Trophoblast cell (in vitro differentiated cells and primary cell): ENCODE results near the gene LECT2.

Source experiments
- DNase-seq, 2 donors: peaks; one replicate each; pipeline ENCODE4 v3.0.0-alpha.2; 2016
- H2AFZ ChIP-seq: 2 replicates; pipeline ENCODE4 v1.6.1; 2013; ENCODE audit warnings: low read length, moderate library complexity, mild to moderate bottlenecking; ENCODE audit not compliant: insufficient read depth, poor library complexity
- H2AK5ac ChIP-seq: 2 replicates; pipeline ENCODE4 v1.6.1; 2013; ENCODE audit warnings: mild to moderate bottlenecking, low read length
- H2BK120ac ChIP-seq: 2 replicates; pipeline ENCODE4 v1.6.1; 2013; ENCODE audit warnings: low read length, mild to moderate bottlenecking, moderate library complexity; ENCODE audit not compliant: insufficient read depth, poor library complexity
- H2BK12ac ChIP-seq: 2 replicates; pipeline ENCODE4 v1.6.1; 2013; ENCODE audit warnings: mild to moderate bottlenecking, low read length, moderate library complexity
- H2BK5ac ChIP-seq: 2 replicates; pipeline ENCODE4 v1.6.1; 2013; ENCODE audit warnings: low read length, low read depth, moderate library complexity, mild to moderate bottlenecking; ENCODE audit not compliant: poor library complexity
- H3K14ac ChIP-seq: 2 replicates; pipeline ENCODE4 v1.6.1; 2013; ENCODE audit warnings: mild to moderate bottlenecking, low read length
- H3K18ac ChIP-seq: 2 replicates; pipeline ENCODE4 v1.6.1; 2013; ENCODE audit warnings: mild to moderate bottlenecking, low read length
- H3K23ac ChIP-seq: 2 replicates; pipeline ENCODE4 v1.6.1; 2013; ENCODE audit warnings: low read length
- H3K27ac ChIP-seq: 2 replicates; pipeline ENCODE4 v1.5.1; 2013; ENCODE audit warnings: low read depth, mild to moderate bottlenecking, inconsistent platforms, low read length, moderate library complexity
- H3K27me3 ChIP-seq: 2 replicates; pipeline ENCODE4 v1.6.1; 2013; ENCODE audit warnings: inconsistent platforms, mild to moderate bottlenecking, low read length, moderate library complexity; ENCODE audit not compliant: insufficient read depth
- H3K36me3 ChIP-seq, 2 experiments: 1 replicate in 1 of 2; 2 replicates in 1 of 2; pipeline ENCODE4 v1.6.1; 2013; ENCODE audit warnings: low read length in 2 of 2, mild to moderate bottlenecking in 2 of 2, moderate library complexity in 1 of 2; ENCODE audit not compliant: insufficient read depth in 2 of 2, control insufficient read depth in 1 of 2
- H3K4ac ChIP-seq: 2 replicates; pipeline ENCODE4 v1.6.1; 2013; ENCODE audit warnings: low read depth, mild to moderate bottlenecking, low read length, moderate library complexity
- H3K4me1 ChIP-seq, 2 experiments: 1 replicate in 1 of 2; 2 replicates in 1 of 2; pipeline ENCODE4 v1.6.1; 2013; ENCODE audit warnings: low read length in 2 of 2, mild to moderate bottlenecking in 2 of 2, moderate library complexity in 1 of 2; ENCODE audit not compliant: insufficient read depth in 2 of 2, control insufficient read depth in 1 of 2
- H3K4me2 ChIP-seq: 2 replicates; pipeline ENCODE4 v1.6.1; 2013; ENCODE audit warnings: inconsistent platforms, mild to moderate bottlenecking, low read length, moderate library complexity
- H3K4me3 ChIP-seq: 2 replicates; pipeline ENCODE4 v1.5.1; 2013; ENCODE audit warnings: mild to moderate bottlenecking, low read depth, low read length, inconsistent platforms
- H3K79me1 ChIP-seq: one replicate; pipeline ENCODE4 v1.6.1; 2013; ENCODE audit warnings: low read length
- H3K79me2 ChIP-seq: 2 replicates; pipeline ENCODE4 v1.6.1; 2013; ENCODE audit warnings: low read length, mild to moderate bottlenecking; ENCODE audit not compliant: control insufficient read depth, insufficient read depth, poor library complexity
- H3K9ac ChIP-seq: 2 replicates; pipeline ENCODE4 v1.6.1; 2013; ENCODE audit warnings: mild to moderate bottlenecking, low read length
- H3K9me3 ChIP-seq: 2 replicates; pipeline ENCODE4 v1.6.1; 2013; ENCODE audit warnings: low read depth, mild to moderate bottlenecking, control low read depth, inconsistent platforms, low read length; ENCODE audit not compliant: insufficient read depth
- H4K12ac ChIP-seq: 2 replicates; pipeline ENCODE4 v1.6.1; 2013; ENCODE audit warnings: low read depth, mild to moderate bottlenecking, low read length, moderate library complexity
- H4K8ac ChIP-seq: 2 replicates; pipeline ENCODE4 v1.6.1; 2013; ENCODE audit warnings: low read depth, mild to moderate bottlenecking, low read length, moderate library complexity
- H4K91ac ChIP-seq: one replicate; pipeline ENCODE4 v1.6.1; 2013; ENCODE audit warnings: low read depth, mild to moderate bottlenecking, low read length, moderate library complexity
- WGBS: extraction: QIAGEN DNeasy Blood & Tissue Kit; methylation state at CpG from one replicate; pipeline ENCODE4 v1.1.7; 2013; ENCODE audit warnings: missing lambda C conversion rate; ENCODE audit not compliant: insufficient read length, insufficient coverage; ENCODE audit errors: extremely low coverage; 5-methylcytosine and 5-hydroxymethylcytosine counted together

Gene LECT2

DNA sequence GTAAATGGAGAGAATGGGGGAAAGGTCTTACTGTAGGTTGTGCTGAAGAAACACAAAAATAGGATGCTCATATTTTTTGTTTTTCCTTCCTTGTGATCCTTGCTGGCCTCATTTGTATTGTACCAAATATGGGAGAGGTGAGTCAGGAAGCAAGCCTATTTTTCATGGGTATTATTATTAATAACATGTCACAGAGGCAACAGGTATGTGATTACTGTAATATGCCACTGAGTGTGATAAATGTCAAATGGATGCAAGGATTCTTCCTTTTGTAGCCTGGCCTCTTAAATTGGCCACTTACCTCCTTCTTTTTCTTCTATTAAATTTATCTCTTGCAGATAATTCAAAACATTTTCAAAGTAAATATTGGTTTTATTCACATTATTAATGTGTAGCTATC, 10.2 kb downstream of the LECT2 start:
- Histone ChIP-seq H3K9ac (no peak overlapping the region), H3K79me2 (no peaks in the 10 kb centered on the region), H3K4ac (no peak overlapping the region), H2BK5ac (no peak overlapping the region), H3K27me3 (no peaks in the 10 kb centered on the region), H3K18ac (no peak overlapping the region), H4K8ac (no peak overlapping the region), H4K12ac (no peak overlapping the region), H2AK5ac (no peak overlapping the region), H3K9me3 (no peaks in the 10 kb centered on the region), H3K36me3 (no peaks in the 10 kb centered on the region), H2BK120ac (no peak overlapping the region), H2AFZ (no peak overlapping the region), H2BK12ac (no peak overlapping the region), H3K4me2 (no peak overlapping the region), H3K27ac (no peak overlapping the region), H3K4me1 (no peaks in the 10 kb centered on the region), H3K14ac (no peak overlapping the region), H3K79me1 (no peaks in the 10 kb centered on the region), H4K91ac (no peak overlapping the region), H3K4me3 (no peak overlapping the region), H3K23ac (no peak overlapping the region)
- DNase-seq = no peak

DNA sequence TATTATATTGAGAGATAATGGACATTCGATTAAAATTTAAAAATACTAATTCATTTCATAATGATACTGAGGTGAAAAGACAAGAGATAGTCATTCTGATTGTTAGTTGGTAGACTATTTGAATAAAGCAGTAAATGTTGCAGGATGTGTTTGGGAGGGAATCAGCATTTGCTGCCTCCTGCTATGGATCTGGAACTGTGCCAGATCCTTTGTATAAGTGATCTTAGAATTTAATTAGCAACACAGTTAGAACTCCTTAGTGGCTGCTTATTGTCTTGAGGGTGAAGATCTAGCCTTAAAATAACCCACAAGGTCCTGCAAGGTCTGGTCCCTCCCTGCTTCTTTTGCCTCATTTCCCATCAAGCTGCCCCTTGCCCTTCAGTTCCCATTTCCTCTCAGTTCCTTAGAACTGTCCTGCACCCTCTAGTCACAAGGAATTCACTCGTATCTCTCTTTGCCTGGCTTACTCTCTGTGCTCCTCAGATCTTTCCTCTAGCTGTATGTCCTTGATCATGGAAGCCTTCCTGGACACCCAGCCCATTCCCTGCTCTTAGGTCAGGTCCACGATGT, 12.5 kb downstream of the LECT2 start:
- Histone ChIP-seq H3K14ac (no peak overlapping the region), H3K79me1 (no peaks in the 10 kb centered on the region), H3K18ac (no peak overlapping the region), H3K79me2 (no peaks in the 10 kb centered on the region), H3K4ac (no peak overlapping the region), H3K27ac (no peak overlapping the region), H3K4me1 (no peaks in the 10 kb centered on the region), H3K23ac (no peak overlapping the region), H3K4me2 (no peak overlapping the region), H3K27me3 (no peaks in the 10 kb centered on the region), H2BK5ac (no peak overlapping the region), H3K9me3 (no peaks in the 10 kb centered on the region), H3K36me3 (peaks cover 3 to 4% of the 10 kb centered on the region in 2 experiments), H2AFZ (no peak overlapping the region), H2BK12ac (no peak overlapping the region), H3K4me3 (no peak overlapping the region), H2AK5ac (no peak overlapping the region), H4K12ac (no peak overlapping the region), H4K91ac (no peak overlapping the region), H3K9ac (no peak overlapping the region), H4K8ac (no peak overlapping the region), H2BK120ac (no peak overlapping the region)
- no CpG with 5 or more reads among the region's 3 CpGs for WGBS
- DNase-seq = no peak

DNA sequence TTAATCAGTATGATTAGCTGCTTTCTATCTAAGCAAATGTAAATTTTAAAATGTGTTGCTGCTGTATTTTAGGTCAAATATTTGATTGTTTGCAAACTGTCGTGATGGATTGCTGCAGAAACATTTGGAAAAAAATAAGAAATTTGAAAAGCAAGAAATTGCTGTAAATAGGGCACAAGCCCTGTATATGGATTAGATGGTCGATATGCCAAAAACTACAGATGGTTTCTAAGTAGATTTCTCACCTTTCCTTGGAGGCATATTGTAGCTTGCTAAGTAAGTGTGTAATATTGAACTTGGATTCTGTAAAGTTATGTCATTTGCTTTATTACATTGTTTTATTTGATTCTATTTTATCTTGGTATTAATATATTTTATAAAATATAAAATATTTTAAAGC, 13.1 kb downstream of the LECT2 start:
- no peaks in the 10 kb centered on the region for H3K27me3 ChIP-seq
- DNase-seq = no peak
- no peak overlapping the region for H3K14ac ChIP-seq
- no peak overlapping the region for H3K23ac ChIP-seq
- no peak overlapping the region for H2AK5ac ChIP-seq
- H3K9ac ChIP-seq = no peak overlapping the region
- H4K8ac ChIP-seq = no peak overlapping the region
- H3K79me1 ChIP-seq = no peaks in the 10 kb centered on the region
- no peak overlapping the region for H3K27ac ChIP-seq
- no peak overlapping the region for H2BK12ac ChIP-seq
- WGBS = no CpG with 5 or more reads among the region's 2 CpGs
- H3K4me3 ChIP-seq = no peak overlapping the region
- no peaks in the 10 kb centered on the region for H3K4me1 ChIP-seq
- H2BK5ac ChIP-seq = no peak overlapping the region
- H3K4me2 ChIP-seq = no peak overlapping the region
- H4K91ac ChIP-seq = no peak overlapping the region
- no peak overlapping the region for H2BK120ac ChIP-seq
- H3K4ac ChIP-seq = no peak overlapping the region
- no peak overlapping the region for H2AFZ ChIP-seq
- H4K12ac ChIP-seq = no peak overlapping the region
- no peak overlapping the region for H3K18ac ChIP-seq
- H3K36me3 ChIP-seq = peaks cover 3 to 4% of the 10 kb centered on the region in 2 experiments
- no peaks in the 10 kb centered on the region for H3K9me3 ChIP-seq
- no peaks in the 10 kb centered on the region for H3K79me2 ChIP-seq

DNA sequence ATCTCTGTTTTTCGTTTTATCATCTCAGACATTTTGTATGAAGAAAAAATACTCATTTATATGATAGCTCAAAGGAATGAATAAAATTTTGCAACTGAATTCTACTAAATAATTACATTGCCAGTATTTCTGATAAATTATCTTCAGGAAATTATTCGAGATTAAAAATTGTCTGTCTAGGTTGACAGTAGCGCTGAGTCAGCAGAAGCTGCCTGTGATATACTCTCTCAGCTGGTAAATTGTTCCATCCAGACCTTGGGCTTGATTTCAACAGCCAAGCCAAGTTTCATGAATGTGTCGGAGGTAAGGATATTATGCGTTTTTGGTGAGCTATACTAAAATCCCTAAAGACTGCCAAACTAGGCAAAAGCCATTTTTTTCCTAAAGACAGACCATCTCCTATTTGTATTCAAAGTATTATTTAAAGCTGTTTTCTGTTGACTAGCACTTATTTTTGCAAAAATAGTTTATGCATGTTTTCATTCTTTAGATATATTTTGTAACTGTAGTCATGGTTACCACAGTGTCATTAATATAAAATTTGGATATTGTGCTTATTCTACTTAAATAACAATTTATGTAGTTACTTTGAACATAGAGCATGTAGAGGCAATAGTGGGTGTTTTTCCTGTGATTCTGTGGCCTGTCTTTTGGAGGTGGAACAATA, 17.4 kb downstream of the LECT2 start:
- H3K9ac ChIP-seq = no peak overlapping the region
- no peak overlapping the region for H4K12ac ChIP-seq
- H3K79me1 ChIP-seq = no peaks in the 10 kb centered on the region
- no peak overlapping the region for H3K27ac ChIP-seq
- H2AK5ac ChIP-seq = no peak overlapping the region
- no peaks in the 10 kb centered on the region for H3K4me1 ChIP-seq
- no peak overlapping the region for H2BK12ac ChIP-seq
- no peaks in the 10 kb centered on the region for H3K9me3 ChIP-seq
- H2BK120ac ChIP-seq = no peak overlapping the region
- peaks cover 3 to 4% of the 10 kb centered on the region in 2 experiments for H3K36me3 ChIP-seq
- no peaks in the 10 kb centered on the region for H3K79me2 ChIP-seq
- H3K4me3 ChIP-seq = no peak overlapping the region
- no peak overlapping the region for H3K14ac ChIP-seq
- H2AFZ ChIP-seq = no peak overlapping the region
- no peak overlapping the region for H2BK5ac ChIP-seq
- no CpG with 5 or more reads among the region's 5 CpGs for WGBS
- H3K4ac ChIP-seq = no peak overlapping the region
- DNase-seq = no peak
- no peak overlapping the region for H3K4me2 ChIP-seq
- no peak overlapping the region for H3K18ac ChIP-seq
- H4K8ac ChIP-seq = no peak overlapping the region
- no peak overlapping the region for H4K91ac ChIP-seq
- H3K23ac ChIP-seq = no peak overlapping the region
- H3K27me3 ChIP-seq = no peaks in the 10 kb centered on the region
